Endodermal cell (in vitro differentiated cells): ENCODE measurements around the gene METAP1. TPM values are rescaled to one million over a fixed set of nuclear protein-coding genes. Genes with fewer than 3 reads are reported as not detected.
"Not testable (repeated sequence)": the region's sequence is repeated elsewhere in the genome, so short reads cannot be mapped to it uniquely, and the experiment has no call there.

Source experiments
- DNase-seq: peaks from one replicate; pipeline ENCODE4 v3.0.0-alpha.2; 2017
- H3K27ac ChIP-seq: 2 replicates; pipeline ENCODE4 v1.5.1; 2013; ENCODE audit warnings: mild to moderate bottlenecking, low read depth, low read length, moderate library complexity
- H3K27me3 ChIP-seq: 2 replicates; pipeline ENCODE4 v1.6.1; 2013; ENCODE audit warnings: mild to moderate bottlenecking, low read length, moderate library complexity; ENCODE audit not compliant: insufficient read depth, control insufficient read depth, poor library complexity, severe bottlenecking
- H3K36me3 ChIP-seq: 2 replicates; pipeline ENCODE4 v1.7.0; 2013; ENCODE audit warnings: mild to moderate bottlenecking, low read length, moderate library complexity; ENCODE audit not compliant: control insufficient read depth, insufficient read depth
- H3K4me1 ChIP-seq: one replicate; pipeline ENCODE4 v1.7.0; 2013; ENCODE audit warnings: low read length; ENCODE audit not compliant: control insufficient read depth, insufficient read depth
- H3K4me3 ChIP-seq: 2 replicates; pipeline ENCODE4 v1.5.1; 2013; ENCODE audit warnings: mild to moderate bottlenecking, low read length, moderate library complexity
- H3K9ac ChIP-seq: 2 replicates; pipeline ENCODE4 v1.6.1; 2013; ENCODE audit warnings: mild to moderate bottlenecking, low read length, moderate library complexity; ENCODE audit not compliant: poor library complexity, severe bottlenecking; ENCODE audit errors: extremely low read depth
- H3K9me3 ChIP-seq: 2 replicates; pipeline ENCODE4 v1.6.1; 2013; ENCODE audit warnings: mild to moderate bottlenecking, low read length, moderate library complexity; ENCODE audit not compliant: control insufficient read depth
- H3K27ac Mint-ChIP-seq: 2 replicates; pipeline ENCODE4 v1.8.0; 2020; ENCODE audit warnings: mixed read lengths
- H3K27me3 Mint-ChIP-seq: 2 replicates; pipeline ENCODE4 v1.8.0; 2021; ENCODE audit warnings: mild to moderate bottlenecking, mixed read lengths; ENCODE audit not compliant: insufficient read depth
- H3K36me3 Mint-ChIP-seq: 2 replicates; pipeline ENCODE4 v1.8.0; 2020; ENCODE audit warnings: low read depth, mixed read lengths
- H3K4me1 Mint-ChIP-seq: 2 replicates; pipeline ENCODE4 v1.8.0; 2020; ENCODE audit warnings: mixed read lengths
- H3K4me3 Mint-ChIP-seq: 2 replicates; pipeline ENCODE4 v1.8.0; 2020; ENCODE audit warnings: mild to moderate bottlenecking, moderate library complexity, mixed read lengths
- H3K9me3 Mint-ChIP-seq: 2 replicates; pipeline ENCODE4 v1.8.0; 2020; ENCODE audit warnings: mild to moderate bottlenecking, mixed read lengths
- WGBS, 2 experiments: methylation state at CpG; one replicate each; pipeline versions ENCODE4 v1.1.5 to v1.1.7; 2013; ENCODE audit warnings: missing lambda C conversion rate in 2 of 2, mixed read lengths in 1 of 2; ENCODE audit not compliant: insufficient coverage in 1 of 2, insufficient read length in 1 of 2; 5-methylcytosine and 5-hydroxymethylcytosine counted together
- total RNA-seq, 2 donors: library from RNA; stranded (reverse); fragmentation: NEBNext Ultra II Directional in 1 of 2; extraction: Animal tissue kit (Norgen Biotek cat#: 25700) in 1 of 2; gene quantifications; 2 replicates in 1 of 2; 3 replicates in 1 of 2; pipeline ENCODE4 v1.2.1, GENCODE V29; 2021
- TF ChIP-seq, protein P1 (sequence below): fragments of 200-600 bp; sonication (generic); conservative IDR thresholded peaks from 2 replicates; pipeline ENCODE4 v1.5.0; 2021; ENCODE audit warnings: antibody characterized with exemption, mild to moderate bottlenecking

METAP1 gene
- total RNA-seq, 2 donors from 2014 or later, result 51.0 to 53.0 TPM

DNA sequence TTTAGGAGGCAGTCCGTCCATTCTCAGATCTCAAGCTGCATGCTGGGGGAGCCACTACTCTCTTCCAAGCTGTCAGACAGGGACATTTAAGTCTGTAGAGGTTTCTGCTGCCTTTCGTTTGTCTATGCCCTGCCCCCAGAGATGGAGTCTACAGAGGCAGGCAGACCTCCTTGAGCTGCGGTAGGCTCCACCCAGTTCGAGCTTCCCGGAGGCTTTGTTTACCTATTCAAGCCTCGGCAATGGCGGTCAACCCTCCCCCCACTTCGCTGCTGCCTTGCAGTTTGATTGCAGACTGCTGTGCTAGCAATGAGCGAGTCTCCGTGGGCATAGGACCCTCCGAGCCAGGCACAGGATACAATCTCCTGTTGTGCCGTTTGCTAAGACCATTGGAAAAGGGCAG lies 103.8 kb downstream of the METAP1 start:
- Mint-ChIP-seq H3K27ac (no peak overlapping the region), H3K27me3 (no peaks in the 10 kb centered on the region), H3K4me1 (no peaks in the 10 kb centered on the region), H3K9me3 (peaks cover 27% of the 10 kb centered on the region), H3K4me3 (no peak overlapping the region), H3K36me3 (peaks cover 15% of the 10 kb centered on the region)
- no peak overlapping the region for H3K27ac ChIP-seq
- DNase-seq, result no peak
- WGBS, 2 experiments, result 84 to 98% methylated on average over 10 to 12 of the region's 12 CpGs
- H3K9me3 ChIP-seq, result peaks cover 13% of the 10 kb centered on the region
- H3K27me3 ChIP-seq, result no peaks in the 10 kb centered on the region
- H3K36me3 ChIP-seq, result no peaks in the 10 kb centered on the region
- no peak overlapping the region for H3K4me3 ChIP-seq
- TF ChIP-seq, protein P1, sequence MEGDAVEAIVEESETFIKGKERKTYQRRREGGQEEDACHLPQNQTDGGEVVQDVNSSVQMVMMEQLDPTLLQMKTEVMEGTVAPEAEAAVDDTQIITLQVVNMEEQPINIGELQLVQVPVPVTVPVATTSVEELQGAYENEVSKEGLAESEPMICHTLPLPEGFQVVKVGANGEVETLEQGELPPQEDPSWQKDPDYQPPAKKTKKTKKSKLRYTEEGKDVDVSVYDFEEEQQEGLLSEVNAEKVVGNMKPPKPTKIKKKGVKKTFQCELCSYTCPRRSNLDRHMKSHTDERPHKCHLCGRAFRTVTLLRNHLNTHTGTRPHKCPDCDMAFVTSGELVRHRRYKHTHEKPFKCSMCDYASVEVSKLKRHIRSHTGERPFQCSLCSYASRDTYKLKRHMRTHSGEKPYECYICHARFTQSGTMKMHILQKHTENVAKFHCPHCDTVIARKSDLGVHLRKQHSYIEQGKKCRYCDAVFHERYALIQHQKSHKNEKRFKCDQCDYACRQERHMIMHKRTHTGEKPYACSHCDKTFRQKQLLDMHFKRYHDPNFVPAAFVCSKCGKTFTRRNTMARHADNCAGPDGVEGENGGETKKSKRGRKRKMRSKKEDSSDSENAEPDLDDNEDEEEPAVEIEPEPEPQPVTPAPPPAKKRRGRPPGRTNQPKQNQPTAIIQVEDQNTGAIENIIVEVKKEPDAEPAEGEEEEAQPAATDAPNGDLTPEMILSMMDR, result no peak
- no peaks in the 10 kb centered on the region for H3K4me1 ChIP-seq
- H3K9ac ChIP-seq, result no peak overlapping the region

DNA sequence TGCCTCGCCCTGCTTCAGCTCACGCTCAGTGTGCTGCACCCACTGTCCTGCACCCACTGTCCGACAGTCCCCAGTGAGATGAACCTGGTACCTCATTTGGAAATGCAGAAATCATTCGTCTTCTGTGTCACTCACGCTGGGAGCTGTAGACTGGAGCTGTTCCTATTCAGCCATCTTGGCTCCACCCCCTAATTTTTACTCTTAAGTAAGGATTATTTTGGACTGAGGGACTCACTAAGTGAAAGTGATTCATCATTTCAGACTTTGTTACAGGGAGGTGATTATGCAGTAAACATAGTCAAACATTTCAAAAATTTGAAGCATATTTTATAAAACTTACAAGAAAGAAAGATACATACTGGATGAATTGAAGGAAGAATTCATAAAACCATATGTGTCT lies 104.3 kb downstream of the METAP1 start:
- 75 to 100% methylated on average over 1 to 5 of the region's 5 CpGs for WGBS, 2 experiments
- not testable (repeated sequence) for H3K4me1 ChIP-seq, H3K4me3 ChIP-seq, DNase-seq, H3K27ac ChIP-seq, H3K9ac ChIP-seq, H3K27ac Mint-ChIP-seq, H3K4me3 Mint-ChIP-seq, H3K4me1 Mint-ChIP-seq, H3K27me3 ChIP-seq, H3K36me3 ChIP-seq, H3K27me3 Mint-ChIP-seq
- Mint-ChIP-seq H3K9me3 (peaks cover 26% of the 10 kb centered on the region), H3K36me3 (peaks cover 15% of the 10 kb centered on the region)
- H3K9me3 ChIP-seq, result peaks cover 13% of the 10 kb centered on the region

DNA sequence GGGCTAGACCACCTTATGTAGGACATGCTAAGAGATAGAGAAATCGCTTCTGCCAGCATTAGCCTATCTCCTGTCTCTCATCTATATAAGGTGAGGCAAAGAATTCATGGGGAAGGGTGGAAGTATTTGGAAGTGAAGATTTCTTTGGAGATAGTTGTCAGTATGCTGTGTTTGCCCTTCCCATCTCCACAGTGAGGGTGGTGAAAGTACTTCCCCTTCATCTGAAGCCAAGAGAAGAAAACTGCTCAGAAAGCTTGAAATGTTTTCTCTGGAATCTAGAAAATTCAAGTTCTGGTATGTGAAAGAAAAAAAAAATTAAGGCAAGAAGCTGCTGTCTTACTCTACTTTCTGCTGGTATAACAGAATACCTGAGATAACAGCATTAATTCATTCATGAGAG lies 105.4 kb downstream of the METAP1 start:
- WGBS, 2 experiments, result no CpG with 5 or more reads among the region's 1 CpG
- Histone ChIP-seq H3K9ac (no peak overlapping the region), H3K4me1 (no peaks in the 10 kb centered on the region), H3K36me3 (no peaks in the 10 kb centered on the region), H3K4me3 (no peak overlapping the region), H3K27me3 (no peaks in the 10 kb centered on the region), H3K9me3 (peaks cover 13% of the 10 kb centered on the region), H3K27ac (no peak overlapping the region)
- no peak for DNase-seq
- Mint-ChIP-seq H3K27me3 (no peaks in the 10 kb centered on the region), H3K27ac (no peak overlapping the region), H3K9me3 (peaks cover 21% of the 10 kb centered on the region), H3K36me3 (peaks cover 15% of the 10 kb centered on the region), H3K4me3 (no peak overlapping the region), H3K4me1 (no peaks in the 10 kb centered on the region)
- TF ChIP-seq, protein P1, result no peak

DNA sequence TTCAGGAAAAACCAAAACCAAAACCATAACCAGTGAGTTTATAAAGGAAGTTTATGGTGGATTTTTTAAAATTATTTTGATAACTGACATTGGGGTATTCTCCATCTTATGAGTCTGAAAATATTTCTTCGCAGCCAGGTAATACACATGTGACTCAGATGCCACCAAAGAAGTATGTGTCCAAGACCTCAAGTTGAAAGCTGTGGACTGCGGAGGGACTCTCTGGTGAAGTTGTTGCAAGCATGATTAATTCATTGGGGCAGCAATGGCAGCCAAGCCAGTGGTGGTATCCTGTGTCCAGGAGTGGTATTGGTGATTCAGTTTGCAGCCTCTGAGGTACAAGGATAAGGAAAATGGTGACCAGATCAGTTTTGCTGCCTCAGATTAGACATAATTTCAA lies 107.1 kb downstream of the METAP1 start:
- no peak overlapping the region for H3K27ac Mint-ChIP-seq
- no peaks in the 10 kb centered on the region for H3K36me3 ChIP-seq
- WGBS, 2 experiments, result 78 to 95% methylated on average over 1 to 2 of the region's 2 CpGs
- H3K9me3 ChIP-seq, result peaks cover 13% of the 10 kb centered on the region
- H3K27me3 ChIP-seq, result no peaks in the 10 kb centered on the region
- H3K4me3 Mint-ChIP-seq, result no peak overlapping the region
- H3K9ac ChIP-seq, result no peak overlapping the region
- H3K4me1 Mint-ChIP-seq, result no peaks in the 10 kb centered on the region
- no peaks in the 10 kb centered on the region for H3K27me3 Mint-ChIP-seq
- peaks cover 15% of the 10 kb centered on the region for H3K36me3 Mint-ChIP-seq
- H3K4me3 ChIP-seq, result no peak overlapping the region
- no peaks in the 10 kb centered on the region for H3K4me1 ChIP-seq
- peaks cover 17% of the 10 kb centered on the region for H3K9me3 Mint-ChIP-seq
- TF ChIP-seq, protein P1, result no peak
- no peak overlapping the region for H3K27ac ChIP-seq
- no peak for DNase-seq
